ENCODE results near the gene AREG. TPM values are rescaled to one million over a fixed set of nuclear protein-coding genes. Genes with fewer than 3 reads are reported as not detected.

The AREG gene
- total and polyA plus RNA-seq, 9 donors: 0.48 to 146 (median 6.7) TPM

- 95 to 97% (median 97%) methylated on average over 8 of the region's 8 CpGs for WGBS, 3 donors
- intact Hi-C loops (cut with DNase I): loop anchor here in 1 of 4 donors (5.0 kb wide), 1 partner anchor 1759 kb away; no protein-coding TSS in a partner anchor
- Histone ChIP-seq H3K36me3 (no peaks in the 10 kb centered on the region), H3K4me3 (no peak overlapping the region), H3K4me1 (ENCODE audit: insufficient read depth) (no peaks in the 10 kb centered on the region), H3K27me3 (no peaks in the 10 kb centered on the region), H3K9me3 (no peaks in the 10 kb centered on the region), H3K27ac (no peak overlapping the region)
- DNase-seq: no peak
- TF ChIP-seq EP300 (IDR thresholded peaks at IDR 0.05) (no peak), POLR2A (IDR thresholded peaks at IDR 0.05) (no peak), CTCF (IDR thresholded peaks at IDR 0.05) (no peak)
Observed at GRCh38 chr4:74446193-74446868, 1.4 kb downstream of the AREG start.

- intact Hi-C loops (cut with DNase I): loop anchor here in 1 of 4 donors (5.0 kb wide), 1 partner anchor 1760 kb away; no protein-coding TSS in a partner anchor
- H3K4me3 ChIP-seq: no peak overlapping the region
- no peaks in the 10 kb centered on the region for H3K4me1 ChIP-seq (ENCODE audit: insufficient read depth)
- no peaks in the 10 kb centered on the region for H3K9me3 ChIP-seq
- no peak for TF ChIP-seq POLR2A (IDR thresholded peaks at IDR 0.05)
- no peak for TF ChIP-seq CTCF (IDR thresholded peaks at IDR 0.05)
- no peak for TF ChIP-seq EP300 (IDR thresholded peaks at IDR 0.05)
- no peaks in the 10 kb centered on the region for H3K36me3 ChIP-seq
- DNase-seq: no peak
- WGBS, 3 donors: 92 to 97% (median 95%) methylated on average over 1 of the region's 1 CpG
- no peak overlapping the region for H3K27ac ChIP-seq
- H3K27me3 ChIP-seq: no peaks in the 10 kb centered on the region
Observed at GRCh38 chr4:74446896-74447295, 2.0 kb downstream of the AREG start.

- 91 to 94% (median 91%) methylated on average over 5 of the region's 5 CpGs for WGBS, 3 donors
Observed at GRCh38 chr4:74447636-74448233, 2.8 kb downstream of the AREG start.

More at GRCh38 chr4:74447636-74448233, 2.8 kb downstream of the AREG start:
- Histone ChIP-seq H3K27ac (no peak overlapping the region), H3K9me3 (no peaks in the 10 kb centered on the region), H3K4me3 (no peak overlapping the region), H3K27me3 (no peaks in the 10 kb centered on the region), H3K36me3 (no peaks in the 10 kb centered on the region), H3K4me1 (ENCODE audit: insufficient read depth) (no peaks in the 10 kb centered on the region)
- intact Hi-C loops (cut with DNase I): loop anchor here in 1 of 4 donors (5.0 kb wide), 1 partner anchor 1760 kb away; no protein-coding TSS in a partner anchor
- TF ChIP-seq CTCF (IDR thresholded peaks at IDR 0.05) (no peak), POLR2A (IDR thresholded peaks at IDR 0.05) (no peak), EP300 (IDR thresholded peaks at IDR 0.05) (no peak)
- DNase-seq: no peak
